Panc1 (cell line): Measurements from ENCODE around the gene TRIM51. TPM values are rescaled to one million over a fixed set of nuclear protein-coding genes. Genes with fewer than 3 reads are reported as not detected.

ENCODE experiments used
- ATAC-seq: fragments of 200-7000 bp; cut with Tn5 transposase; 2 replicates; pipeline ENCODE4 v1.9.1; 2020; ENCODE audit warnings: mild to moderate bottlenecking, moderate library complexity
- BruUV-seq: library from RNA; stranded (reverse); fragments of 400-500 nt; replicated peaks from 2 replicates; lab custom pipeline; 2021; lab: Mats Ljungman, UMichigan
- CTCF ChIA-PET: fragments of 300-600 bp; sonication (Branson Sonifier 250); formaldehyde crosslinking; loops from one replicate; lab custom pipeline; 2022; ENCODE audit warnings: antibody characterized with exemption; lab: Charles Lee
- POLR2A ChIA-PET: fragments of 300-600 bp; sonication (Branson Sonifier 250); formaldehyde crosslinking; loops from one replicate; lab custom pipeline; 2022; ENCODE audit warnings: antibody characterized with exemption; lab: Charles Lee
- DNase-seq: peaks from one replicate; pipeline ENCODE4 v3.0.0-alpha.2; 2010; ENCODE audit warnings: low read depth, low spot score
- H3K27ac ChIP-seq: 2 replicates; pipeline ENCODE4 v1.5.1; 2011; ENCODE audit warnings: mild to moderate bottlenecking, low read length, inconsistent platforms
- H3K27me3 ChIP-seq: fragments of 200-500 bp; sonication (Bioruptor generic); 2 replicates; pipeline ENCODE4 v1.6.0; 2014; ENCODE audit warnings: low read length, inconsistent platforms; ENCODE audit not compliant: control insufficient read depth, insufficient read depth
- H3K36me3 ChIP-seq: fragments of 200-500 bp; sonication (Bioruptor generic); 2 replicates; pipeline ENCODE4 v1.5.1; 2014; ENCODE audit warnings: inconsistent platforms, mild to moderate bottlenecking, low read length, moderate library complexity; ENCODE audit not compliant: control insufficient read depth, insufficient read depth
- H3K4me1 ChIP-seq: 2 replicates; pipeline ENCODE4 v1.5.1; 2011; ENCODE audit warnings: inconsistent platforms, mild to moderate bottlenecking, low read length, moderate library complexity; ENCODE audit not compliant: control insufficient read depth, insufficient read depth
- H3K4me3 ChIP-seq, 2 experiments: 2 replicates each; pipeline ENCODE4 v1.5.1; 2011 to 2012; ENCODE audit warnings: low read depth in 2 of 2, low read length in 2 of 2, mild to moderate bottlenecking in 2 of 2, inconsistent platforms in 1 of 2, moderate library complexity in 1 of 2
- H3K9me3 ChIP-seq: fragments of 200-500 bp; sonication (Bioruptor generic); 2 replicates; pipeline ENCODE4 v1.5.1; 2014; ENCODE audit warnings: low read depth, mild to moderate bottlenecking, inconsistent platforms, low read length, moderate library complexity; ENCODE audit not compliant: control insufficient read depth, insufficient read depth
- POLR2AphosphoS5 ChIP-seq: IDR thresholded peaks from 2 replicates; pipeline ENCODE4 v1.6.1; 2012; ENCODE audit warnings: mild to moderate bottlenecking, low read depth, low read length, moderate library complexity
- SIN3A ChIP-seq: IDR thresholded peaks from 2 replicates; pipeline ENCODE4 v1.6.1; 2012; ENCODE audit warnings: low read depth, mild to moderate bottlenecking, low read length, moderate library complexity, borderline replicate concordance; ENCODE audit not compliant: insufficient read depth
- TCF7L2 ChIP-seq: IDR thresholded peaks from 2 replicates; pipeline ENCODE4 v1.6.1; 2011; ENCODE audit warnings: mild to moderate bottlenecking, low read depth, low read length, inconsistent platforms
- in situ Hi-C: cut with HindIII; loops from 2 replicates; pipeline ENCODE4 v1.10.0; 2016; ENCODE audit warnings: low sequenced_read_pairs, low pct_unique_long_range_greater_than_20kb
- intact Hi-C: fragments of 100-400 bp; cut with micrococcal nuclease; formaldehyde crosslinking; loops from one replicate; pipeline ENCODE4 v1.10.0; 2022; ENCODE audit not compliant: unreplicated experiment
- total RNA-seq: library from RNA; stranded (reverse); gene quantifications from one replicate; pipeline ENCODE4 v1.2.1, GENCODE V29; 2021; ENCODE audit not compliant: unreplicated experiment
- TF ChIP-seq, protein P1 (sequence below): fragments of 450-650 bp; IDR thresholded peaks from 2 replicates; pipeline ENCODE4 v1.5.1; 2017; ENCODE audit warnings: mild to moderate bottlenecking
- TF ChIP-seq, protein P2 (sequence below), 2 experiments: IDR thresholded peaks; 2 replicates each; pipeline ENCODE4 v1.6.1; 2011 to 2012; ENCODE audit warnings: low read depth in 2 of 2, control low read depth in 1 of 2, low read length in 1 of 2, mild to moderate bottlenecking in 1 of 2, moderate library complexity in 1 of 2; ENCODE audit not compliant: insufficient read depth in 1 of 2

The TRIM51 gene
- total RNA-seq, 1 experiment from 2014 or later: not detected

DNA sequence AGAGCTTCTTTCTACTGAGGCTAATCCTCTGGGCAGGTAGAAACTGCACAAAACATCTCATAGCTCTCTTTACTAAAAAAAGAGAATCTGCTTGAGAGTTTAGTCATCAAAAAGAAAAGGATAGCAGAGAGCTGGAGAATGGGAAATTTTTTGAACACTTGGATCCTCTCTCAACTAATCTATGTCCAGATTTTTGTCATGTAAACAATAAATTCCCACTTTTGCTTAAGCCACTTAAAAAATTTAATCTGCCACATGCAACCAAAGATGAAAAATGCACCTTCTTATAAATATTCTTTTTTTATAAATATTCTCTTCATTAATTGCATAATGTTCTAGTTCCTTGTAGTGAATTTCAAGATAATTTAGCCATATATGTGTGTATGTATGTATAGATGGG, 34.1 kb upstream of the TRIM51 start:
- intact Hi-C loops: no loop called here
- no TSS peak for BruUV-seq
- in situ Hi-C loops: no loop called here
- no peaks in the 10 kb centered on the region for H3K27me3 ChIP-seq
- DNase-seq (no peak), ATAC-seq (no peak)
- no peaks in the 10 kb centered on the region for H3K9me3 ChIP-seq
- H3K36me3 ChIP-seq: no peaks in the 10 kb centered on the region
- no peak overlapping the region for H3K27ac ChIP-seq
- H3K4me3 ChIP-seq: no peak overlapping the region
- H3K4me1 ChIP-seq: no peaks in the 10 kb centered on the region
- TF ChIP-seq SIN3A (no peak), TCF7L2 (no peak), POLR2AphosphoS5 (no peak)
- TF ChIP-seq, protein P1, sequence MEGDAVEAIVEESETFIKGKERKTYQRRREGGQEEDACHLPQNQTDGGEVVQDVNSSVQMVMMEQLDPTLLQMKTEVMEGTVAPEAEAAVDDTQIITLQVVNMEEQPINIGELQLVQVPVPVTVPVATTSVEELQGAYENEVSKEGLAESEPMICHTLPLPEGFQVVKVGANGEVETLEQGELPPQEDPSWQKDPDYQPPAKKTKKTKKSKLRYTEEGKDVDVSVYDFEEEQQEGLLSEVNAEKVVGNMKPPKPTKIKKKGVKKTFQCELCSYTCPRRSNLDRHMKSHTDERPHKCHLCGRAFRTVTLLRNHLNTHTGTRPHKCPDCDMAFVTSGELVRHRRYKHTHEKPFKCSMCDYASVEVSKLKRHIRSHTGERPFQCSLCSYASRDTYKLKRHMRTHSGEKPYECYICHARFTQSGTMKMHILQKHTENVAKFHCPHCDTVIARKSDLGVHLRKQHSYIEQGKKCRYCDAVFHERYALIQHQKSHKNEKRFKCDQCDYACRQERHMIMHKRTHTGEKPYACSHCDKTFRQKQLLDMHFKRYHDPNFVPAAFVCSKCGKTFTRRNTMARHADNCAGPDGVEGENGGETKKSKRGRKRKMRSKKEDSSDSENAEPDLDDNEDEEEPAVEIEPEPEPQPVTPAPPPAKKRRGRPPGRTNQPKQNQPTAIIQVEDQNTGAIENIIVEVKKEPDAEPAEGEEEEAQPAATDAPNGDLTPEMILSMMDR: no peak
- TF ChIP-seq, protein P2, sequence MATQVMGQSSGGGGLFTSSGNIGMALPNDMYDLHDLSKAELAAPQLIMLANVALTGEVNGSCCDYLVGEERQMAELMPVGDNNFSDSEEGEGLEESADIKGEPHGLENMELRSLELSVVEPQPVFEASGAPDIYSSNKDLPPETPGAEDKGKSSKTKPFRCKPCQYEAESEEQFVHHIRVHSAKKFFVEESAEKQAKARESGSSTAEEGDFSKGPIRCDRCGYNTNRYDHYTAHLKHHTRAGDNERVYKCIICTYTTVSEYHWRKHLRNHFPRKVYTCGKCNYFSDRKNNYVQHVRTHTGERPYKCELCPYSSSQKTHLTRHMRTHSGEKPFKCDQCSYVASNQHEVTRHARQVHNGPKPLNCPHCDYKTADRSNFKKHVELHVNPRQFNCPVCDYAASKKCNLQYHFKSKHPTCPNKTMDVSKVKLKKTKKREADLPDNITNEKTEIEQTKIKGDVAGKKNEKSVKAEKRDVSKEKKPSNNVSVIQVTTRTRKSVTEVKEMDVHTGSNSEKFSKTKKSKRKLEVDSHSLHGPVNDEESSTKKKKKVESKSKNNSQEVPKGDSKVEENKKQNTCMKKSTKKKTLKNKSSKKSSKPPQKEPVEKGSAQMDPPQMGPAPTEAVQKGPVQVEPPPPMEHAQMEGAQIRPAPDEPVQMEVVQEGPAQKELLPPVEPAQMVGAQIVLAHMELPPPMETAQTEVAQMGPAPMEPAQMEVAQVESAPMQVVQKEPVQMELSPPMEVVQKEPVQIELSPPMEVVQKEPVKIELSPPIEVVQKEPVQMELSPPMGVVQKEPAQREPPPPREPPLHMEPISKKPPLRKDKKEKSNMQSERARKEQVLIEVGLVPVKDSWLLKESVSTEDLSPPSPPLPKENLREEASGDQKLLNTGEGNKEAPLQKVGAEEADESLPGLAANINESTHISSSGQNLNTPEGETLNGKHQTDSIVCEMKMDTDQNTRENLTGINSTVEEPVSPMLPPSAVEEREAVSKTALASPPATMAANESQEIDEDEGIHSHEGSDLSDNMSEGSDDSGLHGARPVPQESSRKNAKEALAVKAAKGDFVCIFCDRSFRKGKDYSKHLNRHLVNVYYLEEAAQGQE (IDR thresholded peaks at IDR 0.05; ENCODE audit: insufficient read depth in 1 of 2, low read depth in 2 of 2, low read length in 1 of 2): no peak
- POLR2A ChIA-PET: no interaction called here
- CTCF ChIA-PET: no interaction called here

DNA sequence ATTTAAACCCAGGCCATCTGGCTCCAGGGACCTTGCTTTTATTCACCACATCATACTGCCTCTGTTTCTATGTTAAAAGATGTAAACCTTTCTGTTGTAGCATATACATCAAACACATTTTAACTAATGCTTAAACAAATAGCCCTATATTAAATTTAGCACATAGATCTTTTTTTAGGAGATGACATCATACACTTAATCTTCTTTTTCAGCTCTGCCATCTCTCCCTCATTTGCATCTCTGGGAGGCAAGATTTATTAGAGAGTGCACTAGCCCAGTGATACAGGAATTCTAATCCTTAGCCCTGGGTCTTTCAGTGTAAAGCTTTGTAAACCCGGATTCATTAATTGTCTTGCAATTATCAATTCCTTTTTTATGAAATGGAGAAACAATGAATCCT, 31.0 kb upstream of the TRIM51 start:
- no peaks in the 10 kb centered on the region for H3K27me3 ChIP-seq
- intact Hi-C loops: no loop called here
- no peak overlapping the region for H3K27ac ChIP-seq
- in situ Hi-C loops: no loop called here
- TF ChIP-seq POLR2AphosphoS5 (no peak), SIN3A (no peak), TCF7L2 (no peak)
- TF ChIP-seq, protein P1: no peak
- TF ChIP-seq, protein P2 (IDR thresholded peaks at IDR 0.05; ENCODE audit: insufficient read depth in 1 of 2, low read depth in 2 of 2, low read length in 1 of 2): no peak
- ATAC-seq: no peak
- DNase-seq: no peak
- H3K9me3 ChIP-seq: no peaks in the 10 kb centered on the region
- CTCF ChIA-PET: no interaction called here
- BruUV-seq: no TSS peak
- H3K36me3 ChIP-seq: no peaks in the 10 kb centered on the region
- H3K4me3 ChIP-seq: no peak overlapping the region
- POLR2A ChIA-PET: no interaction called here
- no peaks in the 10 kb centered on the region for H3K4me1 ChIP-seq
